H1 (cell line): ENCODE data around the gene CDKL4. TPM values are rescaled to one million over a fixed set of nuclear protein-coding genes. Genes with fewer than 3 reads are reported as not detected.

Source experiments
- BCL11A ChIP-seq, 2 experiments: IDR thresholded peaks; one replicate each; pipeline ENCODE4 v1.6.1; 2011; ENCODE audit warnings: low read depth in 2 of 2, low read length in 2 of 2, mild to moderate bottlenecking in 2 of 2
- CHD2 ChIP-seq: IDR thresholded peaks from 2 replicates; pipeline ENCODE4 v1.6.1; 2012; ENCODE audit warnings: low read length, improper control_type of control experiment
- CHD7 ChIP-seq: fragments of 300-600 bp; sonication (generic); IDR thresholded peaks from 2 replicates; pipeline ENCODE4 v1.7.1; 2012; ENCODE audit warnings: low read length, moderate library complexity, mild to moderate bottlenecking, inconsistent platforms; ENCODE audit not compliant: insufficient replicate concordance
- NRF1 ChIP-seq: IDR thresholded peaks from 2 replicates; pipeline ENCODE4 v1.6.1; 2011; ENCODE audit warnings: mild to moderate bottlenecking, low read depth, low read length, improper control_type of control experiment
- RAD21 ChIP-seq, 2 experiments: IDR thresholded peaks in 1 of 2; conservative IDR thresholded peaks in 1 of 2; 2 replicates each; pipeline ENCODE4 v1.6.1; 2011; ENCODE audit warnings: low read depth in 2 of 2, low read length in 2 of 2, improper control_type of control experiment in 1 of 2, inconsistent platforms in 1 of 2, mild to moderate bottlenecking in 1 of 2, moderate library complexity in 1 of 2
- RXRA ChIP-seq: IDR thresholded peaks from 2 replicates; pipeline ENCODE4 v1.6.1; 2011; ENCODE audit warnings: low read depth, mild to moderate bottlenecking, low read length, moderate library complexity; ENCODE audit not compliant: insufficient read depth
- YY1 ChIP-seq: IDR thresholded peaks from 2 replicates; pipeline ENCODE4 v1.6.1; 2011; ENCODE audit warnings: low read depth, mild to moderate bottlenecking, low read length
- polyA plus RNA-seq, 7 experiments: library from polyadenylated mRNA; depleted of rRNA in 3 of 7; stranded (reverse) in 5 of 7; unstranded in 2 of 7; fragments of >200 nt in 5 of 7; fragments of 200-250 nt in 2 of 7; gene quantifications; 1 replicate in 5 of 7; 2 replicates in 1 of 7; 4 replicates in 1 of 7; pipeline versions ENCODE4 v1.2.1 to v1.2.3, GENCODE V29; 2011 to 2013; ENCODE audit warnings: missing spikeins in 2 of 7, mixed read lengths in 2 of 7
- total RNA-seq: library from RNA; stranded (reverse); fragmentation: NEBNext Ultra II Directional; extraction: Animal tissue kit (Norgen Biotek cat#: 25700); gene quantifications from 2 replicates; pipeline ENCODE4 v1.2.1, GENCODE V29; 2021

The CDKL4 gene
- total and polyA plus RNA-seq, 2 of the 8 experiments (the other 6 are each of a cell fraction or from before 2014, with no cell fraction given) = not detected

- TF ChIP-seq CHD7 = no peak
- TF ChIP-seq RXRA = no peak
- no peak for TF ChIP-seq CHD2
- no peak for TF ChIP-seq YY1
- TF ChIP-seq BCL11A (IDR thresholded peaks at IDR 0.05; ENCODE audit: low read depth in 2 of 2, low read length in 2 of 2) = no peak
- TF ChIP-seq RAD21 (IDR thresholded peaks at IDR 0.05 in 1 of 2, conservative IDR thresholded peaks at IDR 0.05 in 1 of 2; ENCODE audit: low read depth in 2 of 2, low read length in 2 of 2) = no peak
- TF ChIP-seq NRF1 = no peak
Observed at GRCh38 chr2:39179974-39180960, 63.5 kb downstream of the CDKL4 start (continued).
